Lower lobe of right lung (tissue), 2 donors: ENCODE data around the gene ATP6V1B1. TPM values are rescaled to one million over a fixed set of nuclear protein-coding genes. Genes with fewer than 3 reads are reported as not detected.

Experiments
- ATAC-seq, 2 donors: fragments of 200-7000 bp; cut with Tn5 transposase; one replicate each; pipeline ENCODE4 v1.9.1; 2020 to 2022; ENCODE audit warnings: mild to moderate bottlenecking in 2 of 2, moderate library complexity in 2 of 2
- DNase-seq: peaks from one replicate; pipeline ENCODE4 v3.0.0-alpha.2; 2020
- H3K27ac ChIP-seq: fragments of 200-600 bp; one replicate; pipeline ENCODE4 v1.8.0; 2022
- H3K27me3 ChIP-seq: fragments of 200-600 bp; one replicate; pipeline ENCODE4 v1.8.0; 2022; ENCODE audit warnings: low read depth
- H3K36me3 ChIP-seq: fragments of 200-600 bp; one replicate; pipeline ENCODE4 v1.8.0; 2022; ENCODE audit warnings: mild to moderate bottlenecking
- H3K4me1 ChIP-seq: fragments of 200-600 bp; one replicate; pipeline ENCODE4 v1.8.0; 2022
- H3K4me3 ChIP-seq: fragments of 200-600 bp; one replicate; pipeline ENCODE4 v1.8.0; 2022; ENCODE audit warnings: mild to moderate bottlenecking
- H3K9me3 ChIP-seq: fragments of 200-600 bp; one replicate; pipeline ENCODE4 v1.8.0; 2022
- intact Hi-C: fragments of 100-400 bp; cut with DNase I; formaldehyde crosslinking; loops from one replicate; pipeline ENCODE4 v1.11.0; 2022
- total RNA-seq: library from RNA; stranded (reverse); fragmentation: NEBNext Ultra II Directional; extraction: Animal tissue kit (Norgen Biotek cat#: 25700); gene quantifications from one replicate; pipeline ENCODE4 v1.2.1, GENCODE V29; 2021
- TF ChIP-seq, protein P1 (sequence below): fragments of 200-600 bp; IDR thresholded peaks from one replicate; pipeline ENCODE4 v1.8.0; 2022; ENCODE audit warnings: antibody characterized with exemption, mild to moderate bottlenecking
- donor health status: DM: no; HTN: yes; CAD: no; lungs with severe emphysema.

ATP6V1B1 gene
- total RNA-seq, 1 donor from 2014 or later, result 2.2 TPM

DNA sequence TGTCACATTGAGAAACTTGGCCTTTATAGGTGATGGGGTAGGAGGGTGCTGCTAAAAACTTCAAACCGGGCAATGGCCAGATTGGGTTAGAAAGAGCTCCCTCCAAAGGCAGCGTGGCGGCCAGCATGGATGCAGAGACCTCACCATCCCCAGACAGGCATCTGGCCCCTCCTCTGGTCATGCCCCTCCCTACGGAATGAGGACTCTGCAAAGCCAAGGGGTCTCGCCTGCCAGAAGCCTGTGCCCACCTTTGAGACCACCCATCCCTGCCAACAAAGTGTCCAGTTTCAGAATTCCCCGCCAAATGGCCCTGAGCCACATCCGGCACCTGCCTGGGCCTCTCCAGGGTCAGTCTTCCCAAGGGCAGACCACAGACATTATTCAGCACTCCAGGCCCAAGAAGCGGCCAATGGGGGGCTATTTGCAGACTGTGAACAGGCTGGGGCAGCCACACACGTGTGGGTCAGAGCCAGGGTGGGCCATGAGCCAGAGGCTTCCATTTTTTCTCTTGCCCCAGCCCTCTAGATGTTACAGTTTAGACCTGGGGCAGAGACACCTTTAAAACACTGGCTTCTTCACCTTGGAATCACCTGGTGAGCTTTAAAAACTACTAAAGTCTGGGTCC is 4.2 kb upstream of the ATP6V1B1 start:
- ATAC-seq, result no peak

DNA sequence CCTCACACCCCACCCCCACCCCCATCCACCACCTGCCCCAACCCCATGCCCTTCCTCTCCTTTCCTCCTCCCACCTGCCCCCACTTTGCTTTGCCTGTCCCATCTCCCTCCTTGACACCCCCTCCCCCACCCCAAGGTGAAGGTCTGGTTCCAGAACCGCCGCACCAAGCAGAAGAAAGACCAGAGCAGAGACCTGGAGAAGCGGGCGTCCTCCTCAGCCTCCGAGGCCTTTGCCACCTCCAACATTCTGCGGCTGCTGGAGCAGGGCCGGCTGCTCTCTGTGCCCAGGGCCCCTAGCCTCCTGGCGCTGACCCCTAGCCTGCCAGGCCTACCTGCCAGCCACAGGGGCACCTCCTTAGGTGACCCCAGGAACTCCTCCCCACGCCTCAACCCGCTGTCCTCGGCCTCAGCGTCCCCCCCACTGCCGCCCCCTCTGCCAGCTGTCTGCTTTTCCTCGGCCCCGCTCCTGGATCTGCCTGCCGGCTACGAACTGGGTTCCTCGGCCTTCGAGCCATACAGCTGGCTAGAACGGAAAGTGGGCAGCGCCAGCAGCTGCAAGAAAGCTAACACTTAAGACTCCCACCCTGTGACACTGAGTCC is 3.0 kb upstream of the ATP6V1B1 start:
- Histone ChIP-seq H3K27me3 (no peaks in the 10 kb centered on the region), H3K4me1 (no peaks in the 10 kb centered on the region), H3K9me3 (no peaks in the 10 kb centered on the region), H3K36me3 (no peaks in the 10 kb centered on the region), H3K4me3 (no peak overlapping the region), H3K27ac (no peak overlapping the region)
- TF ChIP-seq, protein P1, sequence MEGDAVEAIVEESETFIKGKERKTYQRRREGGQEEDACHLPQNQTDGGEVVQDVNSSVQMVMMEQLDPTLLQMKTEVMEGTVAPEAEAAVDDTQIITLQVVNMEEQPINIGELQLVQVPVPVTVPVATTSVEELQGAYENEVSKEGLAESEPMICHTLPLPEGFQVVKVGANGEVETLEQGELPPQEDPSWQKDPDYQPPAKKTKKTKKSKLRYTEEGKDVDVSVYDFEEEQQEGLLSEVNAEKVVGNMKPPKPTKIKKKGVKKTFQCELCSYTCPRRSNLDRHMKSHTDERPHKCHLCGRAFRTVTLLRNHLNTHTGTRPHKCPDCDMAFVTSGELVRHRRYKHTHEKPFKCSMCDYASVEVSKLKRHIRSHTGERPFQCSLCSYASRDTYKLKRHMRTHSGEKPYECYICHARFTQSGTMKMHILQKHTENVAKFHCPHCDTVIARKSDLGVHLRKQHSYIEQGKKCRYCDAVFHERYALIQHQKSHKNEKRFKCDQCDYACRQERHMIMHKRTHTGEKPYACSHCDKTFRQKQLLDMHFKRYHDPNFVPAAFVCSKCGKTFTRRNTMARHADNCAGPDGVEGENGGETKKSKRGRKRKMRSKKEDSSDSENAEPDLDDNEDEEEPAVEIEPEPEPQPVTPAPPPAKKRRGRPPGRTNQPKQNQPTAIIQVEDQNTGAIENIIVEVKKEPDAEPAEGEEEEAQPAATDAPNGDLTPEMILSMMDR, result no peak
- intact Hi-C loops, result no loop called here
- no peak for DNase-seq
- ATAC-seq, result no peak

More for the DNA sequence above, 4.2 kb upstream of the ATP6V1B1 start:
- intact Hi-C loops, result no loop called here
- TF ChIP-seq, protein P1, result no peak
- Histone ChIP-seq H3K4me1 (no peaks in the 10 kb centered on the region), H3K4me3 (no peak overlapping the region), H3K27me3 (no peaks in the 10 kb centered on the region), H3K9me3 (no peaks in the 10 kb centered on the region), H3K36me3 (no peaks in the 10 kb centered on the region), H3K27ac (no peak overlapping the region)
- DNase-seq, result no peak

DNA sequence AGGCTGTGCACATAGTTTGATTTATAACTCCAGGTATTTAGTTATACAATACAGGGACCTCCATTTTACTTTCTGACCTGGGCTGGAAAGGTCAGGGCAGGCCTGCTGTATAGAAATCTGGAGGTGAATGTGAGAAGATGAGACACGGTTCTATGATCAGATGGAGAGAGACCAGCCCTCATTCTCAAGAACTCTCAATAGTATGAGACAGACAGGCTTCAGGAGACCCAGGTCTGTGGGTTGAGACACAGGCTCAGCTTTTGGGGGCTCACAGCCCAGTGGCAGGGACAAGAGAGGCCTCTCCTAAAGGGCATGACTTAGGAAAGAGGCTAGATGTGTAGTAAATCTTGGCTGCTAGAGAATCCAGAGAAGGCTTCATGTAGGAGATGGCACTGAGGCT is 719 bp upstream of the ATP6V1B1 start:
- H3K27ac ChIP-seq, result no peak overlapping the region

DNA sequence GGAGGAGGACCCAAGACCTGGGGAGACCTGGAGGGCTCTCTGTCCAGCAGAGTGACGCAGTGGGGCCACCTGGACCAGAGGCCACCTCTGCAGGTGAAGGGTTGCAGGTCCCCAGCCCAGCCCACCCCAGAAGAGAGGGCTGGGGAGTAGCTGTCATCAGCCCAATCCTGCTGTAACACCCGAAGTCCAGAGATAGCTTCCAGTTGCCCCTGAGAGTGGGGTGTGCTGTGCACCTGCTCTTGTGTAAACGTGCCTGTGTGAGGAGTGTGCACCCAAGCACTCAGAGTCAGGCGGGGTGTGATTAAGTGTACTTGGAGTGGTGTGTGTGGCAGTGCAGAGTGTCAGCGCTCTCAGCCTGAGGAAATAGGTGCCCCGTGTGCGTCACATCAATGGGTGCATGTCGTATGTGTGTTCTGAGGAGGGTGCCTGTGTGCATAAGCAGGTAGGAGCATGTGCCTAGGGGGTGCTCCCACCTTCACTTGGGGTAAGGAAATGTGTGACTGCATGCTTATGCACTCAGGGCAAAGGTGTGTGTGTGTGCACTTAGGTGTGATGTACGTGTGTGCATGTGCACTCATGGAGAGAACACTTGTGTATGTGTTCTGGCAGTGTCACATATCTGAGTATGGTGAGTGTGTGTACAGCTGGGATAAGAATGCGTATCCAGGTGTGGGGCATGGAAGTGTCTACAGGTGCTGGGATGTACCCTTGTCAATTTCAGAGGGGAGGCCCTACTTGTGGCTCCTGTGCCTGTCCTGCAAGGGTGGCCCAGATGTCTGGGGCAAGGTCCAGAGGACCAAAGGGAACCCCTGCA is 672 bp downstream of the ATP6V1B1 start:
- Histone ChIP-seq H3K4me1 (no peaks in the 10 kb centered on the region), H3K27me3 (peaks cover 6% of the 10 kb centered on the region), H3K4me3 (no peak overlapping the region), H3K36me3 (no peaks in the 10 kb centered on the region), H3K27ac (no peak overlapping the region), H3K9me3 (no peaks in the 10 kb centered on the region)
- intact Hi-C loops, result no loop called here
- TF ChIP-seq, protein P1, result no peak
- ATAC-seq, result peak; percentile 46 to 54
- DNase-seq, result no peak

More for the DNA sequence above, 719 bp upstream of the ATP6V1B1 start:
- no peak overlapping the region for H3K4me3 ChIP-seq
- intact Hi-C loops, result no loop called here
- DNase-seq (no peak), ATAC-seq (no peak)
- H3K9me3 ChIP-seq, result no peaks in the 10 kb centered on the region
- H3K27me3 ChIP-seq, result peaks cover 5% of the 10 kb centered on the region
- TF ChIP-seq, protein P1, result no peak
- H3K36me3 ChIP-seq, result no peaks in the 10 kb centered on the region
- no peaks in the 10 kb centered on the region for H3K4me1 ChIP-seq

DNA sequence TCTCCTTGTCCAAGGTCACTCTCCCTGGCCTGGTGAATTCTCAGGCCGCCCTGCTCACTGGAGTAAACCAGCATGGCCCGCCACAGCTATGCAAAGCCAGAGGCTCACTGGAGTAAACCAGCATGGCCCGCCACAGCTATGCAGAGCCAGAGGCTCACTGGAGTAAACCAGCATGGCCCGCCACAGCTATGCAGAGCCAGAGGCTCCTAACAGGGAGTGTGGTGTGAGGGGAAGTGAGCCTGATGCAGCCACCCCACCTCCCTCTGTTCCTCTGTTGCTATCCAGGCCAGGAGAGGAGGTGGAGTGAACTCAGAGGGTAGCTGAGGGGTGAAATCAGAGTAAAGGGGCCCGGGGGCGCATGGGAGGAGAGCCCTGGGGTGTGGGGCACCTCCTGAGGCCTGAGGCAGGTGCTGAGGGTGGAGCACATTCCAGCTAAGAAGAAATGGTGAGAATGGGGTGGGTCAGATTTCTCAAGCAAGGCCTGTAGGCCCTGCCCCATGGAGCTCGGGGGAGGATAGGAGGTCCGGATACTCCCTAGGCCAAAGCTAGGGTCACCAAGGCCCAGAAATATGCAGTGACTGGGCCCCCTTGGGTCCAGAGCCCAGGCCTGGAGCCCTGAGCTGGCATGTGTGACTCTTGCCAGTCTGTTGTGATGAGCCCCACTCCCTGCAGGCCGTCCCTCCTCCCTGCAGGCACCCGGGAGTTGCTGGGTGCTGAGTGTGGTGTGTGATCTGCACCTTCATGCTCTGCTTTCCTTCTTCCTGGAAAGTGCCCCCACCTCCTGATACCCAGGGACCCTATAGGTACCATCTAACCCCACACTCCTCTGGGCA is 1.5 kb downstream of the ATP6V1B1 start:
- no peaks in the 10 kb centered on the region for H3K9me3 ChIP-seq
- peaks cover 6% of the 10 kb centered on the region for H3K27me3 ChIP-seq
- no peak overlapping the region for H3K27ac ChIP-seq
- TF ChIP-seq, protein P1, result no peak
- intact Hi-C loops, result no loop called here
- no peaks in the 10 kb centered on the region for H3K36me3 ChIP-seq
- H3K4me1 ChIP-seq, result no peaks in the 10 kb centered on the region
- no peak for DNase-seq
- ATAC-seq, result no peak
- H3K4me3 ChIP-seq, result no peak overlapping the region
